SH-SY5Y (cell line): ENCODE data around the gene PLA2G4B.

ENCODE experiments used
- GATA2 ChIP-seq: IDR thresholded peaks from 2 replicates; pipeline ENCODE4 v1.6.1; 2011; ENCODE audit warnings: mild to moderate bottlenecking, low read depth, low read length
- GATA3 ChIP-seq: IDR thresholded peaks from 2 replicates; pipeline ENCODE4 v1.6.1; 2011; ENCODE audit warnings: low read depth, mild to moderate bottlenecking, low read length, moderate library complexity

DNA sequence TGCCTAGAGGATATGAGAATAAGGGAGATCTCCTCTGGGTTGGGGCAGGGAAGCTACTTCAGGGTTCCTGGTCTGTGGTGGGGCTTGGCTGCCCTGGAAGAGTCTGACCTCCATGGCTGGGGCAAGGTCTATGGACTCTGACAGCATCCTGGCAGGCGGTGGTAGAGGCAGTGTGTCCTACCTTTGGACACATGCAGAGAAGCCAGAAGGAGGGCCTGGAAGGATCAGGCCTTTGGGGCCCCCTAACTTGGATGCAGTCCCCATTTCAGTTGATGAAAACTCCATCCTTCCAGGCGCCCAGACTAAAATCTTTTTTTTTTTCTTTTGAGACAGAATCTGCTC, 44.8 kb downstream of the PLA2G4B start:
- TF ChIP-seq GATA2 = no peak
- TF ChIP-seq GATA3 = no peak
